GM15510 (cell line): ENCODE data around the gene COL5A2.

Source experiments
- POLR2A ChIP-seq: IDR thresholded peaks from 3 replicates; pipeline ENCODE4 v1.6.1; 2011; ENCODE audit warnings: borderline replicate concordance; ENCODE audit not compliant: insufficient read length; ENCODE audit errors: extremely low read depth

The COL5A2 gene

DNA sequence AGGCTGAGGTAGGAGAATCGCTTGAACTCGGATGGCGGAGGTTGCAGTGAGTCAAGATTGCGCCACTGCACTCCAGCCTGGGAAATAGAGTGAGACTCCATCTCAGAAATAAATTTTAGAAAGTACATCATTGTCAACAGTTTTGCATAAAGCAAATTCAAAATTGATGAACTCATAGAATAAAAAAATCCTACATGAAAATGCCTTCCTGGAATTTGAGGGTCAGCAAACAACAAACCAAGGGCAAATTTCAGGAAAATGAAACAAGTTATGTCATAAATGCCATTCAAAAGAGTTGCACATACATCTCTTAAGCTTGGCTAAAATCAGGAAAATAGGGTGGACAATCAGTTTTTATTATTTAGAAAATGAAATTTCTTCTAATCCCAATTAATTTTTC lies 45.1 kb downstream of the COL5A2 start:
- no peak for TF ChIP-seq POLR2A

DNA sequence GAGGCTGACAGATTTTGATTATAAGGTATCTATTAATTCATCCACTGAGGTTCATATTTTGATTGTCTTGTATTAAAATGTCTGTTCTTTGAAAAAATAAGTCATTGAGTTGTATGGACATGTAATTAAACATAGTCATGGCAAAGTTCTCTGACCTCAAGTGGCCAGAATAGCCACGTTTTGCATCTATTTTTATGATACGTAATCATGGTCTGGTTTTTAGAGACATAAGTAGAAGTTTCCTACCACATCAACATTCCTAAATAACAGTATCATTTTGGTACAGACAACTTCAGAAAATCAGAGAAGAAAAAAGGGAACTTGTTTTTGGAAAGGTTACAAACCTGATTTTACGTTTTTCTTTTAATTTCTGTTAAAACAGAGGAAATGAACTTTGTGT lies 47.6 kb downstream of the COL5A2 start:
- TF ChIP-seq POLR2A, result no peak

DNA sequence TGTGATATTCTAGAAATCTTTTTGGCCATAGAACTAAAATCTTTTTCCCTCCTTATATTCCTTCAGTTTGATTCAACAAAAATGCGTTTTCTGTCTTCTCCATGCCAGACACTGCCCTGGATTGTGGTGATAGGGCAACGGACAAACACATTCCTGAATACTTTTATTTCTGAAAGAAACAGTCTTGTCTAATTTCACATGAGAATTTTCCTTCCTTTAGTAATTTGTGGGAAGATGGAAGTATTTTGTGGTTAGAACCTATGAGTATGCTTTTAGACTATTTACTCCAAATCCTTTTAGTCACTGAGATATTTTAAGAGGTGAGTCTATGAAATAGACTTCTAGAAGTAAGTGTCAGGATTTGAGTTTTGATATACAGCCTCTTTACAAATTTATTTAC lies 49.6 kb downstream of the COL5A2 start:
- TF ChIP-seq POLR2A, result no peak

DNA sequence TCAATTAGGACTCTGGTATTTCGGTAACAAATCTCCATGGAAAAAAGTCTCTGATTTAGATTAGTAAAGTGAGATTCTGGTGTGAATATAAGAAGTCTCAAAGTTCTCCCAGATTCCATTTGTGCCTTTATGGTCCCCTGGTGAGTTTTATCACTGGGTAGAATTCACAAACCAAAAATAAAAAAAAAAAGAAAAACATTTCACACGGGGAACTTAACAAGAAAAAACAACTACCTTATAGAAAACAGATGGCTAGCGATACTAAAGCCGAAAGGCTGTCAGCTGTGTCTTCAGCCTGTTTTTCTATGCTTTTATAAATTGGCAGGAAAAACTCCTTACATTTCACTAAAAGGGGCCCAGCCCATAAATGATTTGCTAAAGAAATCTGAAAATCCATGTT lies 50.6 kb downstream of the COL5A2 start:
- no peak for TF ChIP-seq POLR2A

DNA sequence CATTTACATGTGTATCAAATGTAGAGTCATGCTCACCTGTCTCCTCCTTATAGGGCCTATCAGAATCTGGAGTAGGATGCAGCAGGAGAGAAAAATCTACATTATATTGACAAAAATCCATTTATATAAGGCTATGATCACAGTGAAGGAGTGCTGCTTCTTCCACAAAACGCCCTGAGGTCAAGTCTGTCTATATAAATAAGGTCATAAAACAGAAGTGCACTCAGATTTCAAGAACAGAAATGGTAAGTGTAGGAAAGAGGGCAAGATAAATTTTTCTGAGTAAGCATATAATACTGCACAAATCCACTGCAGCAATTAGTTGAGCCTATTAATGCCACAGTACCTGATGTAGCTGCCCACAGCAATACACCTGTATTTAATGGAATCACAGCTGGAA lies 51.8 kb downstream of the COL5A2 start:
- no peak for TF ChIP-seq POLR2A

DNA sequence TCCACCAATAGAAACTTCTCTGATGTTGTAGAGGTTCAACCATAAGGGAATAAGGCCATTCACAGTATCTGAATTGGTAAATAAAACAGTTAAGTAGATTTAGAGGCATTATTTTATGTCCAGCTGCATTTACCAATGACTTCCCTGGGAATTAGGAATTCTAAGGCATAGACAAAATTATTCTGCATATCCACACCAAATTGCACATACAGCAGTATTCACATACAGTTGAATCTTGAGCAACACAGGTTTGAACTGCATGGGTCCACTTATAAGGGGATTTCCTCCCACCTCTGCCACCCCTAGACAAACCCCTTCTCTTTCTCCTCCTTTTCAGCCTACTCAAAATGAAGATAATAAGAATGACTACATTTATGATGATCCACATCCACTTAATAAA lies 54.4 kb downstream of the COL5A2 start:
- TF ChIP-seq POLR2A, result no peak

DNA sequence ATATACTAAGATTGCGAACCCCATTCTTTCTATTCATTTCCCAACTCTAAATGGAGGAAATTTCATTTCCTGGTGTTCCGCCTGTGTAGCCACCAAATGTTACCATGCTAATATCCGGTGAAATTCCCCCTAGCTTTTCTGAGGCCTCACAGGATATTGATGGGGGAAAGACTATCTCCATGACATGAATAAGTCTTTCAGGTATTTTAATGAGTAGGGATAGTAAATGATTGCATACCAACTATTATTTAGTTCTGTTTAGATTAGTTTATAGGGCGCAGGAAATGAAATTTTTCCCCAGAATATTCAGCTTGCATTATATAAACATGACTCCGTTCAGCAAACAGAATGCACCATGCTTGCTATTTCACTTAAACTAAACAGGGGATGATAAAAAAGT lies 55.4 kb downstream of the COL5A2 start:
- TF ChIP-seq POLR2A, result no peak

DNA sequence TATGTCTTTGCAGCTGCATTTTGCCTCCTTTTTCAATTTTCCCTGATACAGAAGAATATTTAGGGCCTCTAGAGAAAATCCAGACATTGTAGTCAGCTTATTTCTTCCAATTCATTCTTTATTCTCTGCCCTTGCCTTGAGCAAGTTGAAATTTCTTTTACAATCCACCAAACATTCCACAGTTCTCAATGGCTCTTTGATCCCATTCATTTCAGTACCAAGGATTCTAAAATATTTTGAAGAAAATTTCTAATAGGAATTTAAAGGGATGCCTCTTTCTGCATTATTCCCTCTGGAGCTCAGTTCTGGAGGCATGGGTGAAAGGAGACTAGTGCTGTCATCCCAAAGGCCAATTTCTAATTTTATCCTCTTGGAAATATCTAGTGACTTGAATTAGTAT lies 61.2 kb downstream of the COL5A2 start:
- TF ChIP-seq POLR2A, result no peak

DNA sequence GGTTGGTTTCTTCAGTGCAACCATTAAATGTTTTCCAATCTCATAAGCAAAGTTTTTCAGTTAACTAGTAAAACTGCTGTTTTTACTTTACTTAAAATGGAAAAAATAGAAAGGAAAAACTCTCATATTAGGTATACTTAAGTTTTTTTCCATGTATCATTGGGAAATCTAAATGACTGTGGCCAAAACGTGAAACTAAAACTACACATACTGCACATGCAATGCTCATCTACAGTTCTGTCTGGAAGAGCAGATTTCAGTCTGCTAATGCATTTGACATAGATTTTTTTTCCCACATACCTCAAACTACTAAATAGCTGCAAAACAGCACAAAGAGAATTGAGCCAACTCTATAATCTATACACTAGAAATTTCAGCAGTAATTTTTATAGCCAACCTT lies 62.6 kb downstream of the COL5A2 start:
- no peak for TF ChIP-seq POLR2A

DNA sequence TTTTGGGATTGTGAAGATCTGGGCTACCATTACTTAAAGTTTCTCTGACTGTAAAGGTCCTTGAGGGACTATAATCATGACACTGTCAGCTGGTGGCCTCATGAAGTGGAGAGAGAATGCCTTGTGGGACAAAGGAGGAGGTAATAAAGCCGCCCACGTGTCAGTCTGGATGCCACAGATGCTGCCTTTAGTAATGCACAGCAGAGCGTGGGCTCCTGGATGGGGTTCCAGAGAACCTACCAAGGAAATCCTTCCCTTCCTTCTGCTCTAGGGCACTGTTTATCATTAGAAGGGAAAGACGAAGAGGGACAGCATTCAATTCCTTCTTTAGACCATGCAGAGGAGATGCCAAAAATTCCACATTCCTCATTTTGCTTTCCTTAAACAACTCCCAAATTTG lies 63.5 kb downstream of the COL5A2 start:
- TF ChIP-seq POLR2A, result no peak

DNA sequence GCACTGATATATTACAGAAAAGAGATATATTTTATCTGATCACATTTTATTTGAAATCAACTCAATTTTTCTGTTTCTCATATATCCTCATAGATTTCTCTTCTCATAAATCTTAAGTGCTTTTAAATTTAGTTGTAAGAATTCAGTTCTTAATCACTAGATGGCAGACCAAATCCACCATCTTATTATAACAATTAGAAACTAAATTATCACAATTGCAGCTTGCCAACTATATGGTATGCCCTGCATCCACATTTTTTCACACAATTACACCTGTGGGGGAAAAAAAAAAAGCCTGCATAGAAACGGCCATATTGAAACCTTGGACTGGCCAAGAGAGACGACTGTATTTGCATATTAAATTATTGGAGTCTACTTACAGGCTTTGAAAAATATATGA lies 64.4 kb downstream of the COL5A2 start:
- TF ChIP-seq POLR2A, result no peak

DNA sequence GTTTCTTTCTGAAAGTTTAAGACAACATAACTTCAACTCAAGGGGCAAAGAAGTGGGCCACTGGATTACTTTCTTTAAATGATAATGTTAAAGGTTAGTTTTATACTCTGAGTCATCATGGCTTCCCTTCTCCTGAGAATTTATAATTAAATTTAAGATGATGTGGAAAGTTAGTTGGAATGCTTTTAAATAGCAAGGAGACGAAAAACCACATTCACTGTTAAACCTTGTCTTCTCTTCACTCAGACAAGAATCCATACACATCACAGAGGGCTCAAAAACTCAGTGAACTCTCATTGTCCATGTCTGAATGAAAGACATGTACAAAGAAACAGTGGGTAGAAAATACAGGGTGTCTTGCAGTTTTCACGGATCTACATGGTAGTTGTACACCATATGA lies 65.6 kb downstream of the COL5A2 start:
- TF ChIP-seq POLR2A, result no peak

DNA sequence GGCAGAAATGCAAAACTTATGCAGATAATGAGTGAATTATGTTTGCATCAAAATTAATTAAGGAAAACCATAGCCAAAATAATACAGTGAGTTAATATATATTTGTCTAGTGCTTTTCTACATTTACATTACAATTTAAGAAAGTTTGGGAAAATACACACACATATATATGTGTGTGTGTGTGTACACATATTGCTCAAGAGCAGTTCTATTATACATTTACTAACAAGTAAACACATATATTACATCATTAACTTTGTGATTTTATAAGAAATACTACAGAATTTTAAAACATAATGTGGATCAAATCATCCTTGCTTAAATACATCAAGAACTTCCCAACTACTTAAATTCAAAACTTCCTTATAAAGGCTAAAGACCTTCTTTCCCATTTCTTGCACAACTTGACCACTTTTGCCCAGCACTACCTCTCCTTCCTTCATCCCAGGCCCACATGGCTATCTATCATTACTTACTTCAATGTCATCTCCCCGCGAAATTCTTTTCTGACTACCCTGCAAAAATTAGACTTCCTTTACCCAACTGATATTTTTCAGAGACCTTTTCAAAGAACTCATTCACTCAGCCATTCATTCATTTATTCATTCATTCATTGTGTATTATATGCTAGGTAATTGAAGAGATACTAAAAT lies 68.4 kb downstream of the COL5A2 start:
- TF ChIP-seq POLR2A, result no peak

DNA sequence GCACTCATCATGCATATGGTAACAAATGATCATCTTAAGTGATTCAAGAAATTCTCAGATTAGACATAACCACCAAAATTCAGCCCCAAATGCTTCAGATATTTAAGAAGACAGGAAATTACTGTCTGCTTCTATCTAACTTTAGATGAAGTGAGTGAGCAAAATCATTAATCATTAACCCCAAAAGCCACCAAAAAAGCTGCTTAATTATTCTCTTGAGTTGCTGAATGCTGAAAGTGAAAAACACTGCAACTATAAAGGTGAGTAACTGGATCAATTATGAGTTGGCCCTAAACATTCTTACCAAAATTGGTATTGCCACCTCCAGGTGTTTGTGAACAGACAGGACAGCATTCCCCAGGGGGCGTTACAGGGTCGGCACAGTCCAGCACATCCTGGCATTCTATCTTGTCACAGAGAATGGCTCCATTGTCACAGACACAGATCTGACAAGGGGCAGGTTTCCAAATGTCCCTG lies 69.6 kb downstream of the COL5A2 start:
- no peak for TF ChIP-seq POLR2A

DNA sequence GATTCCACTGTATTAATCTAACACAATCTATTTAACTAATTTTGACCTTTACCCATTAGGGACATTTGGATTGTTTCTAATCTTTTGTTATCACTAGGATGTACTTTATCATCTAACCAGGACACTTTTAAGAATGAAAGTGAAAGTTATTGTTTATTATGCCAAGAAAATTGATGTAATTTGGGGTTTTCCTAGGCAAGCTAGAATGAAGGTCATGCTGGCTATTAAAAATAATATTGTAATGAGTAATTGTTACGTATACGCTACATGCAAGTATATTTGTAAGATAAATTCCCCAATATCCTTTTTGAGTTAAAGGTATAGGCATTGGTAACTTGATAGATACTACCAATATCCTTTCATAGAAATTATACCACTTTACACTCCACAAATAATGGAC lies 74.6 kb downstream of the COL5A2 start:
- TF ChIP-seq POLR2A, result no peak

DNA sequence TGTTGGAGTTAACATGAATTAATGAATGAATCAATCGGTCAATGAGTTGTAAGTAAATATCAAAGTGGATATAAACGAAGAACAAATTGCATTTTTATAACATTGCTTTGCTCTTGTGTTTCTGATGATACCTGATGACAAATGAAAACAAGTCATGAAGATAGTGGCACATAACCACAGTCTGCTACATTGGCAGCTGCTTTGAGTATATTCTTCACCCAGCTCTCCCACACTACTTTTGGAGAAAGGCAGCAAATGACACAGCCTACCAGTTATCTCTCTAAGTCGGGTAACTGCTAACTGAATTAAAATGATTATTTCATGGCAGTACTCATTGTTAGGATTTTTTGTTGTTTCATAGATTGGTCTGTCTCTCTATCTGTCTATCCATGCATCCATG lies 76.8 kb downstream of the COL5A2 start:
- no peak for TF ChIP-seq POLR2A

DNA sequence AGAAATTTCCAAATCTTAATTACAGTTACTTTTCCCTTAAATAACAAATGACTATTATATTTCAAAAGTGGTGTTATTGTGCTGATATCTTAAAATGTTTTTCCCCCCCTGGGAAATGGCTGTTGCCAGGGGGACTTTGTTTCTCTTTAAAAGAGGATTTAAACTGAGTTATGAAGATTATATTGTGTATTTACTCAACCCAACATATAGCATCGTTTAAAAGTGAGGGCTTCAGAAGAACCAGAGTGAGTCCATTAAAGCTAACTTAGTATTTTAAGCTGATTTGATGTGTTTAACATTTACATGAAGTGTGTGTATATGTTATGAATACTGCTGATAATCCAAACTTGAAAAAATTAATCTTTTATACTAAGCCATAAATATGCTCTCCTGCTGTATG lies 81.6 kb downstream of the COL5A2 start:
- no peak for TF ChIP-seq POLR2A

DNA sequence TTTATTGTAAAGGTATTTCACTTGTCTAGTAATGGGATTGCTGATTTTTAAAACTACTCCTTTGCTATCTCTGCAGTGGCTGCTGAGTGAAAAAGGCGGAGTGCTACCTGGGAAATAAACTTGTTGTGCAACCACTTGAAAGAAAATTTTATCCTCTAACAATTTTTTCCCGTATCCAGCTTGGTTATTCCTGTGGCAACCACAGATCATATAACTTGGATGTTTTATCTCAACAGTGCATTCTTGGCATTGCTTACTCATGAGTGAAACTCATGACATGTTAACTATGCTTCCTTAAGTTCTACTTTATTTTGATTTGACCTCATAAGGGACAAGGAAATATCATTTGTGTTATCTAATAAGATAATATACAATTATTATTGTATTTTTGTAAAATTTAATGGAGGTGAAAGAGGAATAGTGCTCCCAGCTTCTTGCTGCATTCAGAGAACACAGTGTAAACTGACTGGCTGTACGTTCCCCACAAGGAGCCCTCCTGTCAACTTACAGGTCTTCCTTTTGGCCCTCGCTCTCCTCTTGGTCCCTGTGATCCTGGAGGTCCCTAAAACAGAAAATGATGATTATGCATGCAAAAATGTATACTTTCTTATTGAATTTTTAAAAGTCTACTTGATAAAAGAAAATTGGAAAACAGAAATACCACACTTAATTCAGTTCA lies 82.7 kb downstream of the COL5A2 start:
- no peak for TF ChIP-seq POLR2A

DNA sequence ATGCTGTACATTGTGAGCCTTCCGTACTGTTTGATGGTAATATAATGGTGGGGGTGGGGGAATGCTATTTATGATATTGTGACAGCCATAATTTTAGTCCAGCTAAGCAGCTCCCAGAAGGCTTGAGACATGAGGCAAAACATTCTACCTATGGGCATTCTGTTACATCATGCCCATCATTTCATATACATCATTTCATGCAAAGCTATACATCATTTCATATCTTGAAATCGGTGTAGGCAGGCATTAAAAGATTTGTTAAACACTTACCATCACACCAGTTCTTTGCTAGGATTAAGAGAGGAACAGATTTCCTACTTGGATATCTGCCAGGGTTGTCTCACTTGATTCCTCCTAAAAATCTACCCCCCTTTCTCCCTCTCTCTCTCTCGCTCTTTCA lies 84.5 kb downstream of the COL5A2 start:
- no peak for TF ChIP-seq POLR2A
